Astrocyte (in vitro differentiated cells and primary cell): Measurements from ENCODE around the gene LRRC55. TPM values are rescaled to one million over a fixed set of nuclear protein-coding genes. Genes with fewer than 3 reads are reported as not detected.

ENCODE experiments used
- DNase-seq: peaks from one replicate; pipeline ENCODE4 v3.0.0-alpha.2; 2010; ENCODE audit warnings: low read depth
- FAIRE-seq: peaks from 2 replicates; lab custom pipeline; 2011; peaks lifted over from hg19 to GRCh38; lab: Jason Lieb, UNC
- H2AFZ ChIP-seq: 2 replicates; pipeline ENCODE4 v1.6.0; 2012; ENCODE audit warnings: low read depth, low read length, inconsistent platforms
- H3K27ac ChIP-seq: 2 replicates; pipeline ENCODE4 v1.5.1; 2011; ENCODE audit warnings: low read depth, low read length, inconsistent platforms
- H3K27me3 ChIP-seq: 2 replicates; pipeline ENCODE4 v1.6.0; 2011; ENCODE audit warnings: low read length, inconsistent platforms; ENCODE audit not compliant: insufficient read depth
- H3K36me3 ChIP-seq: 2 replicates; pipeline ENCODE4 v1.5.1; 2011; ENCODE audit warnings: low read length, inconsistent platforms; ENCODE audit not compliant: insufficient read depth
- H3K4me1 ChIP-seq: 2 replicates; pipeline ENCODE4 v1.5.1; 2011; ENCODE audit warnings: low read length, inconsistent platforms; ENCODE audit not compliant: insufficient read depth
- H3K4me2 ChIP-seq: 2 replicates; pipeline ENCODE4 v1.6.0; 2012; ENCODE audit warnings: low read length, inconsistent platforms
- H3K4me3 ChIP-seq: 2 replicates; pipeline ENCODE4 v1.5.1; 2011; ENCODE audit warnings: low read depth, mild to moderate bottlenecking, low read length, inconsistent platforms; ENCODE audit not compliant: insufficient read depth
- H3K79me2 ChIP-seq: 2 replicates; pipeline ENCODE4 v1.6.0; 2012; ENCODE audit warnings: mild to moderate bottlenecking, low read length, inconsistent platforms; ENCODE audit not compliant: insufficient read depth
- H3K9ac ChIP-seq: 2 replicates; pipeline ENCODE4 v1.6.0; 2012; ENCODE audit warnings: mild to moderate bottlenecking, low read length, inconsistent platforms
- H3K9me3 ChIP-seq: 2 replicates; pipeline ENCODE4 v1.5.1; 2012; ENCODE audit warnings: low read depth, mild to moderate bottlenecking, low read length, inconsistent platforms; ENCODE audit not compliant: insufficient read depth
- H4K20me1 ChIP-seq: 2 replicates; pipeline ENCODE4 v1.6.0; 2012; ENCODE audit warnings: low read length, inconsistent platforms; ENCODE audit not compliant: insufficient read depth
- H3K27ac Mint-ChIP-seq: one replicate; pipeline ENCODE4 v1.8.0; 2021; ENCODE audit warnings: mild to moderate bottlenecking, mixed read lengths; ENCODE audit not compliant: unreplicated experiment
- H3K27me3 Mint-ChIP-seq: one replicate; pipeline ENCODE4 v1.8.0; 2021; ENCODE audit warnings: low read depth, mixed read lengths; ENCODE audit not compliant: unreplicated experiment
- H3K36me3 Mint-ChIP-seq: one replicate; pipeline ENCODE4 v1.8.0; 2021; ENCODE audit warnings: low read depth, mixed read lengths; ENCODE audit not compliant: unreplicated experiment
- H3K4me1 Mint-ChIP-seq: one replicate; pipeline ENCODE4 v1.8.0; 2021; ENCODE audit warnings: low read depth, mixed read lengths; ENCODE audit not compliant: unreplicated experiment
- H3K4me3 Mint-ChIP-seq: one replicate; pipeline ENCODE4 v1.8.0; 2021; ENCODE audit warnings: mild to moderate bottlenecking, moderate library complexity, mixed read lengths; ENCODE audit not compliant: unreplicated experiment
- H3K9me3 Mint-ChIP-seq: one replicate; pipeline ENCODE4 v1.8.0; 2021; ENCODE audit warnings: mild to moderate bottlenecking, mixed read lengths; ENCODE audit not compliant: unreplicated experiment
- EZH2 ChIP-seq: IDR thresholded peaks from 2 replicates; pipeline ENCODE4 v1.6.1; 2012; ENCODE audit warnings: mild to moderate bottlenecking, low read length, inconsistent platforms; ENCODE audit not compliant: insufficient read depth
- total RNA-seq: library from RNA; stranded (reverse); gene quantifications from 2 replicates; pipeline ENCODE4 v1.2.1, GENCODE V29; 2021
- TF ChIP-seq, protein P1 (sequence below): IDR thresholded peaks from 2 replicates; pipeline ENCODE4 v1.5.1; 2011; ENCODE audit warnings: low read depth, mild to moderate bottlenecking, inconsistent platforms, low read length, moderate library complexity; ENCODE audit not compliant: insufficient read depth

Gene LRRC55
- total RNA-seq, 1 donor from 2014 or later: not detected

DNA sequence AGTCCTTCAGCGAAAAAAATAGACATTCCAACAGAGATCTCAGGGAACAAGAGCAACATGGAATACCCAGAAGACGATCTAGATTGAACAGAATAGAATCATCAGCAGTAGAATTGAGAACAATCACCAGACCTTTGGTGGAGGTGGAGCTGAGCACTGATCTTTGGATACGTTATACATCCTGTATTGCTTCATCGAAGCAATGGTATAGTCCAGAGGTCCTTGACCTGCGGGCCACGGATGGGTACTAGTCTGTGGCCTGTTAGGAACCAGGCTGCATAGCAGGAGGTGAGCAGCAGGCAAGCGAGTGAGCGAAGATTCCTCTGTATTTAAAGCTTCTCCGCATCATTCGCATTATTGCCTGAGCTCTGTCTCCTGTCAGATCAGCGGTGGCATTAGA, 17.6 kb downstream of the LRRC55 start:
- FAIRE-seq (no peak), DNase-seq (no peak)
- Histone ChIP-seq H3K4me3 (no peak overlapping the region), H3K4me1 (no peaks in the 10 kb centered on the region), H3K36me3 (no peaks in the 10 kb centered on the region), H3K4me2 (no peak overlapping the region), H4K20me1 (no peaks in the 10 kb centered on the region), H3K27me3 (peaks cover 15% of the 10 kb centered on the region), H3K9ac (no peak overlapping the region), H3K79me2 (no peaks in the 10 kb centered on the region), H3K9me3 (no peaks in the 10 kb centered on the region), H3K27ac (no peak overlapping the region), H2AFZ (no peak overlapping the region)
- Mint-ChIP-seq H3K9me3 (no peaks in the 10 kb centered on the region), H3K27ac (no peak overlapping the region), H3K27me3 (peaks cover 15% of the 10 kb centered on the region), H3K4me1 (no peaks in the 10 kb centered on the region), H3K4me3 (no peak overlapping the region), H3K36me3 (no peaks in the 10 kb centered on the region)
- TF ChIP-seq EZH2: no peak
- TF ChIP-seq, protein P1, sequence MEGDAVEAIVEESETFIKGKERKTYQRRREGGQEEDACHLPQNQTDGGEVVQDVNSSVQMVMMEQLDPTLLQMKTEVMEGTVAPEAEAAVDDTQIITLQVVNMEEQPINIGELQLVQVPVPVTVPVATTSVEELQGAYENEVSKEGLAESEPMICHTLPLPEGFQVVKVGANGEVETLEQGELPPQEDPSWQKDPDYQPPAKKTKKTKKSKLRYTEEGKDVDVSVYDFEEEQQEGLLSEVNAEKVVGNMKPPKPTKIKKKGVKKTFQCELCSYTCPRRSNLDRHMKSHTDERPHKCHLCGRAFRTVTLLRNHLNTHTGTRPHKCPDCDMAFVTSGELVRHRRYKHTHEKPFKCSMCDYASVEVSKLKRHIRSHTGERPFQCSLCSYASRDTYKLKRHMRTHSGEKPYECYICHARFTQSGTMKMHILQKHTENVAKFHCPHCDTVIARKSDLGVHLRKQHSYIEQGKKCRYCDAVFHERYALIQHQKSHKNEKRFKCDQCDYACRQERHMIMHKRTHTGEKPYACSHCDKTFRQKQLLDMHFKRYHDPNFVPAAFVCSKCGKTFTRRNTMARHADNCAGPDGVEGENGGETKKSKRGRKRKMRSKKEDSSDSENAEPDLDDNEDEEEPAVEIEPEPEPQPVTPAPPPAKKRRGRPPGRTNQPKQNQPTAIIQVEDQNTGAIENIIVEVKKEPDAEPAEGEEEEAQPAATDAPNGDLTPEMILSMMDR: no peak

DNA sequence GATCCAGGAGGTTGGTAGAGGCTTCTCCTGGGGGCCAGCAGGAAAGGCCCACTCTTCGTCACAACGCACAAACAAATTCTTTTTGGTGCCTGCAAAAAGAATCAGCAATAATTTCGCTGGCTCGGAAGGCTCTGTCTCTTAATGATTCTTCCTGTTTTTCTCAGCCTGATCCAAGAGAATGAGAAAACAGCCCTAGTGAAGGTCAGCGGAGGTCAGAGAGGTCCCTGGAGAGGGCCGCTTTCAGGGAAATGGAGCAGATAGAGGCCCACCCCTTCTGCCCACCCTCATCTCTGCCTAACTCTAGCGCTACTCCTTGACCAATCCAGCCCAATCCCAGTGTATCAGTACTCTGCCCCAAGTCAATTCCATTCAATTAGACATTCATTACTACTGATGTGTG, 19.2 kb downstream of the LRRC55 start:
- H3K4me1 ChIP-seq: no peaks in the 10 kb centered on the region
- FAIRE-seq: no peak
- no peak for TF ChIP-seq EZH2
- TF ChIP-seq, protein P1: no peak

DNA sequence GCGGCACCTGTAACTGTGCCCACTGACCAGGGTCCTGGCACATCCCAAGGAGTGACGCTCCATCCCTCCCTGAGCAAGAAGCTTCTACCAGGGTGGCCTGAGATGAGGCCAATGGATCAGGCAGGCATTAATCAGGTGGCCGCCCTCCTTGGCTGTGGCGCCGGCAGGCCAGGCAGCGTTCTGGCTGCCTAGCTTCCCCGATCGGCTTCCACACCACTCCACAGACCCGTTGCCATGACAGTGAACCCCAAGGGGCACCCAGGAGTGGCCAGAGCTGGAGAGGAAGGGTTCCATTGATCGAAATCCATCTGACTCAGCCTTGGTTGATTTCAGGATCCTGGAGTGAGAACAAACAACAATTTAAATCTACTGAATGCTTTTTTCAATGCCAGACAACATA, 20.5 kb downstream of the LRRC55 start:
- Histone ChIP-seq H3K9ac (no peak overlapping the region), H2AFZ (no peak overlapping the region), H3K27me3 (peaks cover 15% of the 10 kb centered on the region), H3K79me2 (no peaks in the 10 kb centered on the region), H3K36me3 (no peaks in the 10 kb centered on the region), H3K4me2 (no peak overlapping the region), H4K20me1 (no peaks in the 10 kb centered on the region), H3K4me1 (no peaks in the 10 kb centered on the region), H3K9me3 (no peaks in the 10 kb centered on the region), H3K27ac (no peak overlapping the region), H3K4me3 (no peak overlapping the region)
- TF ChIP-seq EZH2: no peak
- TF ChIP-seq, protein P1: no peak
- Mint-ChIP-seq H3K27me3 (peaks cover 23% of the 10 kb centered on the region), H3K9me3 (peaks cover 3% of the 10 kb centered on the region), H3K27ac (no peak overlapping the region), H3K4me1 (peaks cover 1% of the 10 kb centered on the region), H3K4me3 (no peak overlapping the region), H3K36me3 (peaks cover 1% of the 10 kb centered on the region)
- DNase-seq: no peak
- no peak for FAIRE-seq

More for the DNA sequence above, 19.2 kb downstream of the LRRC55 start:
- H3K4me1 Mint-ChIP-seq: peaks cover 1% of the 10 kb centered on the region
- no peak overlapping the region for H3K4me2 ChIP-seq
- no peak overlapping the region for H3K27ac ChIP-seq
- H3K36me3 ChIP-seq: no peaks in the 10 kb centered on the region
- H3K36me3 Mint-ChIP-seq: no peaks in the 10 kb centered on the region
- H3K9me3 Mint-ChIP-seq: no peaks in the 10 kb centered on the region
- no peaks in the 10 kb centered on the region for H3K9me3 ChIP-seq
- no peak overlapping the region for H3K4me3 Mint-ChIP-seq
- no peak overlapping the region for H3K27ac Mint-ChIP-seq
- no peak overlapping the region for H3K9ac ChIP-seq
- no peaks in the 10 kb centered on the region for H3K79me2 ChIP-seq
- H3K27me3 Mint-ChIP-seq: peaks cover 15% of the 10 kb centered on the region
- DNase-seq: no peak
- H3K27me3 ChIP-seq: peaks cover 15% of the 10 kb centered on the region
- no peaks in the 10 kb centered on the region for H4K20me1 ChIP-seq
- H3K4me3 ChIP-seq: no peak overlapping the region
- H2AFZ ChIP-seq: no peak overlapping the region
